Breast epithelium (tissue), 4 donors: ENCODE data around the gene CLTC. TPM values are rescaled to one million over a fixed set of nuclear protein-coding genes. Genes with fewer than 3 reads are reported as not detected.
A peak's percentile ranks its signal among the peaks of the same experiment; 100 is the strongest.

Source experiments
- DNase-seq, 2 donors: peaks; one replicate each; pipeline ENCODE4 v3.0.0-alpha.2; 2019; ENCODE audit warnings: low spot score in 2 of 2
- H3K27ac ChIP-seq, 2 donors: fragments of 200-600 bp; sonication (generic) in 1 of 2; one replicate each; pipeline ENCODE4 v1.5.1; 2016 to 2019; ENCODE audit warnings: mild to moderate bottlenecking in 1 of 2
- H3K27me3 ChIP-seq, 2 donors: fragments of 200-600 bp; sonication (generic) in 1 of 2; one replicate each; pipeline versions ENCODE4 v1.5.1 to v1.6.0; 2017 to 2019; ENCODE audit warnings: control low read depth in 1 of 2, mild to moderate bottlenecking in 1 of 2
- H3K36me3 ChIP-seq: fragments of 200-600 bp; one replicate; pipeline ENCODE4 v1.5.1; 2019
- H3K4me1 ChIP-seq, 2 donors: fragments of 200-600 bp; sonication (generic); one replicate each; pipeline ENCODE4 v1.5.1; 2016 to 2019; ENCODE audit warnings: control low read depth in 1 of 2
- H3K4me3 ChIP-seq, 3 donors: fragments of 200-600 bp; sonication (generic); 1 replicate in 2 of 3; 2 replicates in 1 of 3; pipeline ENCODE4 v1.5.1; 2016 to 2019; ENCODE audit warnings: mild to moderate bottlenecking in 3 of 3, moderate library complexity in 2 of 3
- H3K9me3 ChIP-seq, 2 donors: fragments of 200-600 bp; sonication (generic) in 1 of 2; one replicate each; pipeline ENCODE4 v1.5.1; 2016 to 2019; ENCODE audit warnings: control low read depth in 1 of 2
- CTCF ChIP-seq, 3 donors: fragments of 450-650 bp; IDR thresholded peaks; one replicate each; pipeline ENCODE4 v1.5.1; 2016 to 2017; ENCODE audit warnings: antibody characterized with exemption in 3 of 3, mild to moderate bottlenecking in 3 of 3, moderate library complexity in 3 of 3
- POLR2A ChIP-seq: fragments of 450-650 bp; IDR thresholded peaks from one replicate; pipeline ENCODE4 v1.6.1; 2016; ENCODE audit warnings: antibody characterized with exemption, mild to moderate bottlenecking, moderate library complexity
- POLR2AphosphoS5 ChIP-seq, 3 donors: sonication (generic); formaldehyde crosslinking; IDR thresholded peaks; one replicate each; pipeline ENCODE4 v1.6.1; 2017; ENCODE audit warnings: antibody characterized with exemption in 3 of 3
- intact Hi-C: fragments of 100-400 bp; cut with DNase I; formaldehyde crosslinking; loops from one replicate; pipeline ENCODE4 v1.15.1; 2023; ENCODE audit warnings: low total_unique reads
- total RNA-seq, 3 donors: library from RNA; depleted of rRNA; stranded (reverse); fragments of >200 nt; gene quantifications; one replicate each; pipeline ENCODE4 v1.1.0, GENCODE V29; 2016

Gene CLTC
- total RNA-seq, 3 donors from 2014 or later: 199 to 231 (median 213) TPM

- intact Hi-C loops: no loop called here
- H3K36me3 ChIP-seq: no peaks in the 10 kb centered on the region
Observed at GRCh38 chr17:59619035-59619297, 729 bp upstream of the CLTC start.

GRCh38 chr17:59620064-59620359, 317 bp downstream of the CLTC start:
- no peaks in the 10 kb centered on the region for H3K27me3 ChIP-seq
- peak overlapping the region; percentile 74 to 94 (median 76) for H3K4me3 ChIP-seq
- peaks cover 0 to 19% of the 10 kb centered on the region in 2 donors for H3K4me1 ChIP-seq
- H3K9me3 ChIP-seq: no peaks in the 10 kb centered on the region
- TF ChIP-seq POLR2A (no peak), CTCF (IDR thresholded peaks at IDR 0.05) (no peak), POLR2AphosphoS5 (IDR thresholded peaks at IDR 0.05) (no peak)
- H3K27ac ChIP-seq: peak overlapping the region; percentile 98 to 99
- H3K36me3 ChIP-seq: no peaks in the 10 kb centered on the region
- DNase-seq: no peak
- intact Hi-C loops: no loop called here

More at GRCh38 chr17:59619035-59619297, 729 bp upstream of the CLTC start:
- H3K27me3 ChIP-seq: no peaks in the 10 kb centered on the region
- no peaks in the 10 kb centered on the region for H3K9me3 ChIP-seq
- no peak for DNase-seq
- peak overlapping the region; percentile 74 to 94 (median 76) for H3K4me3 ChIP-seq
- H3K27ac ChIP-seq: peak overlapping the region; percentile 98 to 99
- H3K4me1 ChIP-seq: peaks cover 0 to 16% of the 10 kb centered on the region in 2 donors
- TF ChIP-seq POLR2A (no peak), CTCF (IDR thresholded peaks at IDR 0.05) (no peak), POLR2AphosphoS5 (IDR thresholded peaks at IDR 0.05) (no peak)

GRCh38 chr17:59620518-59621259, 994 bp downstream of the CLTC start:
- H3K27ac ChIP-seq: peak overlapping the region; percentile 98 to 99
- H3K4me1 ChIP-seq: peaks cover 0 to 19% of the 10 kb centered on the region in 2 donors
- no peak for TF ChIP-seq CTCF (IDR thresholded peaks at IDR 0.05)
- TF ChIP-seq POLR2AphosphoS5 (IDR thresholded peaks at IDR 0.05): no peak
- intact Hi-C loops: no loop called here
- H3K4me3 ChIP-seq: peak overlapping the region; percentile 74 to 94 (median 76)
- no peaks in the 10 kb centered on the region for H3K9me3 ChIP-seq
- H3K27me3 ChIP-seq: no peaks in the 10 kb centered on the region
- no peak for DNase-seq
- no peaks in the 10 kb centered on the region for H3K36me3 ChIP-seq

- H3K4me3 ChIP-seq: peak overlapping the region; percentile 74 to 94 (median 76)
- no peak for TF ChIP-seq POLR2AphosphoS5 (IDR thresholded peaks at IDR 0.05)
- TF ChIP-seq CTCF (IDR thresholded peaks at IDR 0.05): no peak
- TF ChIP-seq POLR2A: no peak
Observed at GRCh38 chr17:59621771-59622170, 2.1 kb downstream of the CLTC start.

GRCh38 chr17:59623151-59623550, 3.5 kb downstream of the CLTC start:
- no peak for DNase-seq
- H3K36me3 ChIP-seq: no peaks in the 10 kb centered on the region
- H3K4me1 ChIP-seq: peaks cover 0 to 19% of the 10 kb centered on the region in 2 donors
- TF ChIP-seq POLR2A (no peak), POLR2AphosphoS5 (IDR thresholded peaks at IDR 0.05) (no peak), CTCF (IDR thresholded peaks at IDR 0.05) (no peak)
- intact Hi-C loops: no loop called here
- H3K27me3 ChIP-seq: no peaks in the 10 kb centered on the region
- peak overlapping the region in 1 of 3 donors; percentile 76 for H3K4me3 ChIP-seq
- H3K9me3 ChIP-seq: no peaks in the 10 kb centered on the region
- H3K27ac ChIP-seq: peak overlapping the region in 1 of 2 donors; percentile 18

More at GRCh38 chr17:59621771-59622170, 2.1 kb downstream of the CLTC start:
- Histone ChIP-seq H3K36me3 (no peaks in the 10 kb centered on the region), H3K27ac (no peak overlapping the region), H3K9me3 (no peaks in the 10 kb centered on the region), H3K4me1 (peaks cover 0 to 19% of the 10 kb centered on the region in 2 donors), H3K27me3 (no peaks in the 10 kb centered on the region)
- DNase-seq: no peak
- intact Hi-C loops: no loop called here
